GM18502 (cell line): Measurements from ENCODE around the gene SLC37A1.

ENCODE experiments used
- ATAC-seq: cut with Tn5 transposase; IDR thresholded peaks from one replicate; pipeline ENCODE4 v1.9.1; 2021; ENCODE audit warnings: mild to moderate bottlenecking; ENCODE audit not compliant: unreplicated experiment, poor library complexity

SLC37A1 gene

DNA sequence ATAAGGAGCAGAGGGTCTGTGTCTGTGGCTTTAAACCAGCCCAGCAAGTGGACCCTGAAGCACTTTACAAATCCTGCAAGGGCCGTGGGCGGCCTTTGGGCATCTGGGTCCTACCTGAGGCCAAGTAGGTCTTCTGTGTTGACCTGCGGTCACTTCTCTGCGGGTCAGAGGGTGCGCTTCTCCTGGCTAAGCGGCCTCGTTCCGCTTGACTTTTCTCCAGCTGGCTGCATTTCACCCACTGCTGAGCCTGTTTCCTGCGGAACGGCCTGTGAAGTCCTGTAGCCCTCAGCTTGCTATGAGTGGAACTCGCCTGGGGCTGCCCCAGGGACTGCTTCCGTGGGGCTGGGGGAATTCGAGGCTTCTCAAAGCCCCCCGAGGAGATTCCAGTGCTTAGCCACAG, 43.3 kb downstream of the SLC37A1 start:
- no peak for ATAC-seq

DNA sequence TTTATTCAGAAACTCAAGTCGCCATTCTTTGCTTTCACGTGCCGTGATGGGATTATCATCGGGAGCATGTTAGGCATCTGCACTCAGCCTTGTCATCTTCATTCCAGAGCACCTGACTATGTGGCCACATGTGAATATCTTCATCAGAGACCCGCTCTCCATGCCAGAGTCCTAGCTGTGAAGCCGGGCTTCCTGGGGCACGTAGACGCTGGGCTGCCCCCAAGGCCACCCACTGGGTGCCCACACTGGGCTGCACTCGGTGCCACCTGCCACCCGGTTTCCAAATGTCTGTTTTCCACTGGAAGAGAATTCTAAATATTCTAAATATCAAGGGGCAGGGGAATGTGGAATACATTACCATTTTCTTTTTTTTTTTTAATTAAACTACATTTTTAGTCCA, 43.8 kb downstream of the SLC37A1 start:
- ATAC-seq = no peak

DNA sequence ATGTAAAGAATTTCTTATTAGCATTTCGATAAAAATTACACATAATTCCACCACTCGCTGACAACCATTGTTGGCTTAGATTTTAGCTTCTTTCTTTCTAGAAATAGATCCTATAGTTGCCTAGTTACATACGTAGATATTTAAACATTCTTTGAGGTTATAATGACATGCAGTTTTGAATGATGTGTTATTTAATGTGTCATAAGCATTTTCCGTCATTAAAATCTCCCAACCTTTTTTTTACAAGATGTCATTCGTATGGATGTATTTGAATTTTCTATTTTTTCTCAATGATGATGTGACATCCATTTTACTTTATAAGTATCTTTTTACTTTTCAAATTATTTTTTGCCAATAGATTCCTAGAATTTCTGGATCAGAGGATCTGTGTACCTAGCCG, 44.7 kb downstream of the SLC37A1 start:
- no peak for ATAC-seq

DNA sequence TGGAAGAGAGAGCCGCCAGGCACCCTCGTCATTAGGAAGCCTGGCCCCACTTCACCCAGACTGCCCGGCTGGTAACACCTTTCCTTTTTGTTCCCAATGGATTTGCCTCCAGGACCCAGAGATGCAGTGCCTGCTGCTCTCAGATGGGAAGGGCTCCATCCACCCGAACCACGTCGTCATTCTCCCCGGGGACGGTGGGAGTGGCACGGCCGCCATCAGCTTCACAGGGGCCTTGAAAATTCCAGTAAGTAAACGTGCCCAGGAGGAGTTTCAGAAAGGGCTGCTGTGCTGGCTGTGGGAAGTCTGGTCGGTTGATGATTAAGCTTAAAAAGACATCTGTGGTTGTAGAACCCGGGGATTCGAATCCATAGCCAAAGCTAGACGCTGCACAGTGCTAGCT, 45.2 kb downstream of the SLC37A1 start:
- no peak for ATAC-seq

DNA sequence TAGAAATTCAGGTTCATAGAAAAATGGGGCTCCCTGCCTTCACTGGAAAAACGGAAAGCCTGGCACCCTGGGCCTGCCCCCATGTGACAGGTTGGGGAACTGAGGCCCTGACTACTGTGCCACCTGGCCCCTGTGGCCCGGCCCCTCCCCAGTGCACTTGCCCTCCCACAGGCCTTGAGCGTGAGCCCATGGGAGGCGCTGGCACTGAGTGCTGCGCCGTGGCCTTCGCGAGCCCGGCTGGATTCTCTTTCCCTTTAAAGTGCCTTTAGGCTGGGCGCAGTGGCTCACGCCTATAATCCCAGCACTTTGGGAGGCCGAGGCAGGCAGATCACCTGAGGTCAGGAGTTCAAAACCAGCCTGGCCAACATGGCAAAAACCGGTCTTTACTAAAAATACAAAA, 45.7 kb downstream of the SLC37A1 start:
- no peak for ATAC-seq

DNA sequence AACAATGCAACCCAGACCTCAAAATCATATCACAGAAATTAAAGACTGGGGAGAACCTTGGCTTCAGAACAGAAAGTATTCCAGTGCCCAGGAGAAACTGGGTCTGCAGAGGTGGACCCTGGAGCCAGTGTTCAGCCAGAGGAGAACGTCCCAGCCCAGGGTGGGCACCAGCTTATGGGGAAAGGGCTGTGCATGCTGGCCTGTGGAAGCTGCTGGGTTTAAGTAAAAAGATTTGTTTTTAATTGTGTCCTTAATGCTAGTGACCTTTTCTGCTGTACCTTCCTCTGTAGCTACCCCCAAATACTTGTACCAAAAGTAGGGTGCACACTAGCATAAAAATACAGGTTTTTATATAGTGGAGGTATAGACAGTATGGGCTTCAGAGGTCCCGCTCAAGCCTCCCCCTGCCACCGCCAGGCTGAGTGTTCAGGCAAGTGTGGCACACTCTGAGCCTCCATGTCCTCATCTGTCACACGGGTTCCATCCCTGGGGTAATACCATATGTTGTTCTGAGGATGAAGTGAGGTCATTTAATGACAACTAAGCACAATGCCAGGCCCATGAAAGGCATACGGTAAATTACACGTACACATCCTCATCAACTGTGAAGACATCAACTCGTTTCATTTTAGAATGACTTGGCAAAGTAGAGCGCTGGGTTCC, 47.0 kb downstream of the SLC37A1 start:
- no peak for ATAC-seq

DNA sequence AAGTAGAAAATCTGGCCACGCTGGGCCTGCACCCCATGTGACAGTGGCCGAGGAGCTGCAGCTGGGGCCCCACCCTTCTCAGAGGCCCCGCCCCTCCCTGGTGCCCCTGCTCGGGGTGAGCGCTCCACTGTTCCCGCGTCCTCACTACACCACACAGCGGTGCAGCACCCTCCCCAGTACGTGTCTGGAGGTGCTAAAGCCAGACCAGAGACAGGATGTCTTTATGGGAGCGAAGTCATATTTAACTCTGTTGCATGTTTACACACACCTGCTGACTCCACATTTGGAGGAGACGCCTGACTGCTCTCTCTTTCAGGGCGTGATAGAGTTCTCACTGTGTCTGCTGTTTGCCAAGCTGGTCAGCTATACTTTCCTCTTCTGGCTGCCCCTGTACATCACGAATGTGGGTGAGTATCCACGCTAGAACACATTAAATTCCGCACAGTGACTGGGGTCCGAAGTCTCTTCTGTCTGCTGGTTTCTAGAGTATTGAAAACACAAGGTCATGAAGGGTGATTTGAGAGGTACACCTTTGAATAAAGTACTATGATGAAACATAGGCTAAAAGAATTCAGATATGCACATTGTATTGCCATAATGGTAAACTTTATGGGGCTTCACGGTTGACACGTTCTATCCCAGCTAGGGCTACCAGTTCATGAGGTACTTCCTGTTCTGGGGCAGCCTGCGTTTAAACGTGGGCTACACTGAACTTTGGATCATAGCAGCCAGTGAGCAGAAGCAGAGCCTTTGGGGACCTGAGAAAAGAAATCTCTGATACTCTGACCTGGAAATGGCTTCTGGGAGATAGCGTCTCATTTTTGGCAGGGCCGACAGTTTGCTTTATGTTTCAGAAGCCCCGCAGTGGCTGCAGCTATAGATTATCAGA, 48.4 kb downstream of the SLC37A1 start:
- peak; percentile 59 for ATAC-seq

DNA sequence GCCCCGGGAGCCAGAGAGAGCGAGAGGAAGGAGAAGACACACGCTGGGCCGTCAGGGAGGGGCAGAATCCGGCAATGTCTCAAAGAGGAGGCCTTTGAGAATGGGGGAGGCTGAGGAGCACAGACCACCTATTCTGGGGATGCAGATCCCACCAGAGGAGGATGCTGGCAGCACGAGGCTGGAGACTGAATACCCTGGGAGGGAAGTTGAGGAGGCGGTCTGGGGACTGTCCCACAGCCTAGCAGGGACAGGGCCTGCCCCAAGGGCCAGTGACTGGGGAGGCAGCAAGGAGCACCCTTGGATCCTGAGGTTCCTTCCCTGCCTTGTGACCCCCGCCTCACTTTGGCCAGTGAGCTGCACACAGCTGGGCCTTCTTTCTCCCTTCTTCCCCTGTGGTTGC, 49.2 kb downstream of the SLC37A1 start:
- no peak for ATAC-seq

DNA sequence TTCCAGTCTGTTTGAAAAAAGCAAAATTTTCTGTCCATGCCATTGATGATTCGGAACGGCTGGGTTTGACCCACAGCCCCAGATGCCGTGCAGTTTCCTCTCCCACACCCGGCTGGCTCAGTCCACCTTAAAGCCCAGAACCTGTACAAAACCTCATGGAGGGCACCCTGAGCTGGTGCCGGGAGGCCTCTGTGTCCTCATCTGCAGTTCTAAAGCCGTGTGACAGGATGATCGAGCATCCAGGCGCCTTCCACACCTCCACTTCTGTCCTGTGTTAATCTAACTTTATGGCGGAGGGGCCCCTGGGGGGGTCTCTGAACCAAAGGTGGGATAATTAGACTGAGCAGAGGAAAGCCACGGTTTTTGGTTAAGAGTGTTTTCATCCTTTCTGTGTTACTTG, 49.6 kb downstream of the SLC37A1 start:
- ATAC-seq = no peak

DNA sequence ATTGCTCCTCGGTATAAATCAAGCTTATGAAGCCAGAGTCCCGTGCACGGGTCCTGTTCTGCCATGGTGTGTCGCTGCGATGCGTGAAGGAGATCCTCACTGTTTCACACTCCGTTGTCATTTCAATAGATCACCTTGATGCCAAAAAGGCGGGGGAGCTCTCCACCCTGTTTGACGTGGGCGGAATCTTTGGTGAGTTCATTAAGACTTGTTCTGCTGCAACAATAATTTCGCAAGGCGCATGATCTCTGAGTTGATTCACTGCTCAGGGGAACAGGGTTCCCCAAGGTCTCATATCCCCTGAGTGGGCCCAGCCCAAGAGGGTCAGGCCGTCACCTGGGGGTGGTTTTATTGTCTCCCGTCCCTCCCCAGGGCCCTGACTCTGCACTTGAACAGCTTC, 50.0 kb downstream of the SLC37A1 start:
- ATAC-seq = no peak

DNA sequence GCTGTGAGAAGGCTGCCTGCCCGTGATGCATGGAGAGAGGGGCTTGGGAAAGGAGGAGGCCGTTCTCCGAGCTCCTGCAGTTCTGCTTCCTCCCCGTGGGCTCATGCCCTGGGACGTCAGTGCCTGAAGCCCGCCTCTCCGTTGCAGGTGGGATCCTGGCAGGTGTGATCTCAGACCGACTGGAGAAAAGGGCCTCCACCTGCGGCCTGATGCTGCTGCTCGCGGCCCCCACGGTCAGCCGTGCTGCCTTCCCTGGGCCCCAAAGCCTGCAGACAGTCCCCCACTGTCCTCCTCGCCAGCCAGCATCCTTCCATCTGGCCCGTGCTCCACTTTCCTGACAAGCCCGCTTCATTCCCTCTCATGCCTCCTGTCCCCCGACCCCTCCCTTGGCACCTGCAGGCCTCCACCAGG, 50.9 kb downstream of the SLC37A1 start:
- no peak for ATAC-seq

DNA sequence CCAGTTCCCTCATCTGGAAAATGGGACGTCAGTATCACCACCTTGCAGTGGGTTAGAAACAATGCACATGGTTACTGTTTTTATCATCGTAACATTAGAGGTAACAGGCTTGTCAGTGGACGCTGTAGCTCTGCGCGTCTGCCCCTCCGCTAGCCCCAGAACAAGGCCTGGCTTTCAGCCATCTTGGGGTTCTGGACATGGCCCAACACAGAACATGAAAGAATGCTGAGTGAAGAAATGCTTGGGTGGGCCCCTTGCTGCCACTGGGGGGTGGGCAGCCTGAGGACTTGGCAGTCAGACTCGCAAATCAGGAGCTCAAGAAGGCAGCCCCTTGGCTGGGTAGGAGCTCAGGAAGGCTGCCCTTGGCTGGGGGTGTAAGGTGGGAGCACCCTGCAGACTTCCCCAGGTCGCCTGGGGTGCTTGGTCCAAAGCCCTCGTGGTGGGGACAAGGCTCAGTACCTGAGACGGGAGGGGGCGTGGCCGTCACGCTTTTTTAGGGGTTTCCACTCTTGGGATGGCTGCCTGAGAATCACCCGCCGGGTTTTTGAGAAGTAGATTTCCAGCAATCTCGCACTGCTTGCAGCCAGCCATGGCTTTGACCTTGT, 51.7 kb downstream of the SLC37A1 start:
- ATAC-seq = no peak

DNA sequence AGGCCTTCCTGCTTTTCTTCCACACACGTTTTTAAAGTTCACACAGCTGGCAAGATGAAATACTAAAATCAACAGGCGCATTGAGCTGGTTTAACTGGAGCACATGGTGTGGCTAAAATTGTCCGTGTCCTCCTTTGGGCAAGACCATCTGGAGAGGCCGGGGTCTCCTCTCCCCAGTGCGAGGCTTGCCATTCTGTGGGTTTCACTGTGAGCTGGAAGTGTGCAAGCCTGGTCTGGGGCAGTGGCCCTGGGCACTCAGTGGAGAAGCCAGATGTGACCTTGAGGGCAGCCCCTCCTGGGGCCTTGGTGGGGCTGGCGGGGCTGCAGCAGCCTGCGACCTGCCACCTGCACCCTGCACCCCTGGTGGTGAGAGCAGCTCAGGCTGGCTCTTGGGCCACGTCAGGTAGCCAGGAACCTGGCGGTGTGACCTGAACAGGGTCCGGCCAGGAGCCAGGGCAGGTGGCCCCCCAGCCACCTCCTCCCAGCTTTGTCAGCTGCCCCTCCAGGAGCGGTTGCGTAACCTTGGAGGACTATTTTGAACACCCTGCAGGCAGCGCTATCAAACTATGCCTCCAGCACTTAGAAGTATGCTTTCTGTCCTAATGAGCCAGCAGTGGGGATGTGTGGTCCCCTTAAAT, 52.4 kb downstream of the SLC37A1 start:
- no peak for ATAC-seq

DNA sequence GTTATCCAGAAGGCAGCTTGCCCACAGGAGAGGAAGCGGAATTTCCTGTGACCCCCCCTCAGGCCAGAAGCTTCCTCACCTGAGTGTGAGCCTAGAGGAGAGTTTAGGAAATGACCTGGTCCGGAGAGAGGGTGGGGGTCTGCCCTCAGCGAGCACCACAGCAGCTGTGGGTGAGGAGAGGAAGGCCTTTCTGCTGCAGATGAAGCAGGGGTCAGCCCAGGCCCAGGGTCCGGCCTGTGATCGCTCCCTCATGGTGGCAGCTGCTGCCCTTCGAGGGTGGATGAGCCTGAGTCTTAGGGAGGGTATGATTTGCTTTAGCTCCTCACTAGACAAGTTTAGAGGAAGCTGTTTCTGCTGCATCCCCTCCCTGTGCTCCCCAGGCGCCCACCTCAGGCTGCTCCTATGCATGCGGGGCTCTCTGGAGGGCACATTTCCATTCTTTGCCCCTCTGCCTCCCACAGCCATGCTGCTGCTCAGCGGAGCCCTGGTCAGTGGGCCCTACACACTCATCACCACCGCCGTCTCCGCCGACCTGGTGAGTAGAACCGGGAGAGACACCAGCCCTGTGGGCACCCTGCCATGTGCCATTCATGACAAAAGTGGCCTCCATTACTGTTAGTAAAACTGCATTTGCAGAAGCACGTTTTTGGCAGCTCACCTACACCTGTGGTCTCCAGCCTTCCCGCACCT, 53.0 kb downstream of the SLC37A1 start:
- no peak for ATAC-seq

DNA sequence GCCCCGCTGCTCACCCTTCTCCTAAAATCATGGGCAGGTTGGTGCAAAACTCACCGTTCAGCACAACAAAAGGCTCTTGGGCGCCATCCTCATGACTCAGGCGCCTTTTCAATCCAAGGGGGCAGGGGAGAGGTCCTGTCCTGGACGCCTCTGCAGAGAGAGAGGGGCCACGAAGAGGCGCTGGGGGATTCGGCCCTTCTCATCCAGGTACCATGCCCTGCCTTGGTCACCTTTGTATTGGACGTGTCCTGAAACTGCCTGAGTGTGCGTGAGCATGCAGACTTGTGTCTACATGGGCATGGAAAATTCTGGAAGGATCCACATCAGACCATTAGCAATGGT, 53.5 kb downstream of the SLC37A1 start:
- no peak for ATAC-seq

DNA sequence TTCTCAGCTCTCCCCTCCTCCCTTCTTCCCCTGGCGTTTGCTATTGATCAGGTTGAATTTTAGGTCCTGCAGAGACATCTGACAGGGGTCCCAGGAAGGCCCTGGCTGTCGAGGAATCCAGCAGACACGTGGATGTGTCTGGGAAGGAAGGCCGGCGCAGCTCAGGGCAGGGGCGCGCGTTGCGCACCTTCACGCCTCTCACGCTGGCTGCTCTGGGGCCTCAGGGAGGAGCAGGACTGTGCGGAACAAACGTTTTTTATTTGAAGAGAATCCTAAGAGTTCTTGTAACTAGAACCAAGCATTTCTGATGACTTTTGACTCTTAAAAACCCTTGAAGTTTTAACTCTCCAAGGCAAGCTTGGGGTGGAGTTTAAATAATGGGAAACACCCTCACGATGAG, 54.2 kb downstream of the SLC37A1 start:
- ATAC-seq = no peak

DNA sequence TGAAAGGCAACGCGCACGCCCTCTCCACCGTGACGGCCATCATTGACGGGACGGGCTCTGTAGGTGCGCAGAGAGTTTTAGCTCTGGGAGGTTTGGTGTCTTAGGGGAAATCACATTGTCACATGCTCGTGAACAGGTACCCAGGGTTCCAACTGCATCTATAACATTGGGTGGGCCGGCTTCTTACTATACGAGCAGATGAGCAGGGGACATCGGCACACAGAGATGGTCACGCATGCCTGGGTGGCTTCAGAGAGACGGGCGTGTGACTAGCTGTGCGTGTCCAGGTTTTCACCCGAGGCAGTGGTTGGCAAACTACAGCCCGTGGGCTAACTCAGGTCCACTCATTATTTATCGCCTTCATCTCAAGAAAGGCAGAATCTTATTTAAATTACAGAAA, 54.7 kb downstream of the SLC37A1 start:
- ATAC-seq = no peak

DNA sequence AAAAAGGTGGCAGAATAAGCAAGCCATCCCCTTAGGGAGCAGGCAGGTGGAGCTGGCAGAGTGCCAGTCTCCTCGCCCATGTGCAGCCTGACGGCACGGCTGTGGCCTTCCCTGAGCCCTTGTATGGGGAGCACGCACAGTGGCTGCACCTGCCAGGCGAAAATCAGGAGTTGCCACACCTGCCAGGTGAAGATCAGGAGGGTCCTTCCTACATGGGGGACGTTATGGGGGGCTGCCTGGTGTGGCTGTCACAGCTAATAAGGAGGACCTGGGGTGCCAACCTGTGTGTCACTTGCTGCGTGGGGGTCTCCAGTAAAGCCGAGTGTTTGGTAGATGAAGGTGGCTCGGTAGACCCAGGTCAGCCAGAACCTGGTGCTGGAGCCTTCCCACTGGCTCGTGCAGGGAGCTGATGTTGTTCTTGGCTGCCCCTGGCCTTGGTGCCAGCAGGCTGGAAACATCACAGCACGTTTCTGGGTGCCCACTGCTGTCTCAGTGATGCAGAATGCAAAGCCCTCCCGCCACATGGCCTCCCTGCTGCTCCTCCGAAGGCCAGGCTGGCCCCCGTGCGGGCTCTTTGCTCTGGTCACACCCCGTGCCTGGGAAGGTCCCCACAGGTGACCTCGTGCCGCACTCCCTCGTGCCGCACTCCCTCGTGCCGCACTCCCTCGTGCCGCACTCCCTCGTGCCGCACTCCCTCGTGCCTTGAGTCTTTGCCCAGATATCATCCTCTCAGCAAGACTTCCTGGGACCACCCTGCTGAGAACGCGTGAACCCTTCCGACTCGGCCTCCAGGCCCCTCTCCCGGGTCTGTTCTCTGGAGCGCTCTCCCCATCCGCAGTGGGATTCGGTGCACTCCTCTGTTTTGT, 55.4 kb downstream of the SLC37A1 start:
- ATAC-seq = no peak

DNA sequence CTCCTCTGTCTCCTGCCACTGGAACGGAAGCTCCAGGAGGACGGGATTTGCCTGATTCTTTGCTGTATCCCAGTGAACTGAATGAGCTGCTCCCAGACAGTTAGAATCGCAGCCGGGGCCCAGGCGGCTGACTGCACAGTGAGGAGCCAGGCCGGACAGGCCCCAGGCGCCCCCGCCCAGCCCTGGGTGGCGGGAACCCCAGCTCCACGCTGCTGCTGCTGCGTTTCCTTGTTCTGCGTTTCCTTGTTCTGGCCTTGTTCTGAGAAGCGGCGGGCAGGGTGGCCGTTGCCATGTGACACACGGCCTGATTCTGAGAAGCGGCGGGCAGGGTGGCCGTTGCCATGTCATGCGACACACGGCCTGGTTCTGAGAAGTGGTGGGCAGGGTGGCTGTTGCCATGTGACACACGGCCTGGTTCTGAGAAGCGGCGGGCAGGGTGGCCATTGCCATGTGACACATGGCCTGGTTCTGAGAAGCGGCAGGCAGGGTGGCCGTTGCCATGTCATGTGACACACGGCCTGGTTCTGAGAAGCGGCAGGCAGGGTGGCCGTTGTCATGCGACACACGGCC, 56.2 kb downstream of the SLC37A1 start:
- ATAC-seq = no peak
